Measurements from ENCODE around the gene ARTN.
A peak's percentile ranks its signal among the peaks of the same experiment; 100 is the strongest.

ARTN gene

DNA sequence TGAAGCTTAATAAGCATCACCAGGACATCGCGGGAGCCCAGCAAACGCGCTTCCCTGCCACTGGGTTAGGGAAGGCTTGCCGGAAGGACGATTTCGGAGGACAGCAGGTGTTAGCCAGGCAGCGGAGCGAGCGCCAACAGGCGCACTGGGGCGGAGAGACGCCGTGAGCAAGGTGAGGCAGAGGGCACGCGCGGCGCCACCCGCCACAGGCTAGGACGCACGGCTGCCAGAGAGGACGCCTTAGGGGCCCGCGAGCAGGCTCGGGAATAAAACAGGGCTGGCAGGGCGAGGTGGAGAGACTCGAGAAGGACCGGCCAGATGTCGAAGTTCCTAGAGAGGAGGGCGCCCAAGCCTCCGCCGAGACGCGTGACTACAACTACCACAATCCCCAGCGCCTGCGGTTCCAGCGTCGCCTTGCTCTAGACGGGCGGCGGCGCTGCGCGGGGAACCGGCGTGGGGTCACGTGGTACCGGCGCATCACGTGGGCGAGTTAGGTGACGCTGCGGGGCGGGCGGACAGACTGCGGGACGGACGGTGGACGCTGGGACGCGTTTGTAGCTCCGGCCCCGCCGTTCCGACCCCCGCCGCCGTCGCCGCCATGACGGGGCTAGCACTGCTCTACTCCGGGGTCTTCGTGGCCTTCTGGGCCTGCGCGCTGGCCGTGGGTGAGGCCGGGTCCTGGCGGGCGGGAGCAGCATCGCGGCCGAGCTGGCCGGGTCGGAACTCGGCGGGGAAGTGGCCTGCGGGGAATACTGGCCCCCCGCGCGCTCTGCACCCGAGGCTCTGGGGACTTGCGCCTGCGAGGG, 41.0 kb downstream of the ARTN start, which contains the start of gene ATP6V0B:
TSS of gene ATP6V0B (plus strand) at position 518 of the 806 bp plus-strand sequence. CDS start at position 599, 81 bp downstream.
- peak; percentile 63 to 91 for DNase-seq

DNA sequence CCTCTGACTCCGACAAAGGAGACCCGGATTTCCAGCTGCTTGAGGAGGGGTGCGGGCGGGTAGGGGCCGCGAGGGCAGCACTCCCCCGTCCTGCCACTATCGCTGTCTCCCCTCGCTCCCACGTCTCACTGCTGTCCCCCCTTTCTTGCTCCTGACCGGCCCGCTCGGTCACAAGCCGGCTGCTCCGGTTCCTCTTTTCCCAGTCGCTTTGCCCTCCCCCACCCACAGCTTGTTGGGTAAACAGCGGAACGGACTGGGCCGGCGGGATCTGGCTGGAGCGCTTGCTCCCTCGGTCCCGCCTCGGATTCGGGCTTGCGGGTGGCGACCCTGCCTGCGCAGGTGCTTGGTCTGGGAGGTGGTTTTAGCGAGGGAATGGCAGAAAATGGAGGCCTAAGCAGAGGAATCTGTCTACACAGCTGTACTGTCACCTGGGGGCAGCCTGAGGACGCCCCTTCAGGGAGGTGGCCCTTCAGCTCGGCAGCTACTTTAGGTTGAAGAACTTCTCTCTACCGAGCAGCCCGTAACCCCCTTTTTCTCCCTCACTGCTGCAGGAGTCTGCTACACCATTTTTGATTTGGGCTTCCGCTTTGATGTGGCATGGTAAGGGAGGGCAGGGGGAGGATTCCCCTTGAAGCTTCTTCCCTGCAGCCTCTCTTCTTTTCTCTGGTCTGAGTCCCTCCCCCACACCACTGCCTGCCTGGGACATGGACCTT, 41.8 kb downstream of the ARTN start:
- DNase-seq = no peak

DNA sequence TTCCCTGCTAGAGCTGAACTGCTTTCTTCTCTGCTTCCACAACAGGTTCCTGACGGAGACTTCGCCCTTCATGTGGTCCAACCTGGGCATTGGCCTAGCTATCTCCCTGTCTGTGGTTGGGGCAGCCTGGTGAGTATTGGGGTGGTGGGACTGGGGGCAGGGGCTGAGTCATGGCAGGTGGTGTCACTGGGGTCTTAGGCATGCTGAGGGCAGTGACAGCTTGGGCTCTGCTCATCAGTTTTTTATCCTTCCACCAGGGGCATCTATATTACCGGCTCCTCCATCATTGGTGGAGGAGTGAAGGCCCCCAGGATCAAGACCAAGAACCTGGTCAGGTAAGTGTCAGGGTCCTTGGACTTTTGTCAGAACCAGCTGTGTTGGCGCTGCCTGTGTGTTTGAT, 42.4 kb downstream of the ARTN start:
- no peak for DNase-seq

DNA sequence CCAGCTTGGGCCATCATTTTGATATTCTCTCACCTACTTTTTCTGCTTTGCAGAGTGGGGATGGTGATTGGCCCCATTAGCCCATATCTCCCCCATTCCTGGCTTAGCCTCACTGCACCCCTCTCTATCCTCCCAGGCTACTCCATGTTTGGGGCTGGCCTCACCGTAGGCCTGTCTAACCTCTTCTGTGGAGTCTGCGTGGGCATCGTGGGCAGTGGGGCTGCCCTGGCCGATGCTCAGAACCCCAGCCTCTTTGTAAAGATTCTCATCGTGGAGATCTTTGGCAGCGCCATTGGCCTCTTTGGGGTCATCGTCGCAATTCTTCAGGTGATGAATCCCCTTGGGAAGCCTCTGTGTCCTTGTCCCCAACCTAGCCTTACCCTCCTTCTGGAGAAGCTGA, 43.3 kb downstream of the ARTN start:
- no peak for DNase-seq

DNA sequence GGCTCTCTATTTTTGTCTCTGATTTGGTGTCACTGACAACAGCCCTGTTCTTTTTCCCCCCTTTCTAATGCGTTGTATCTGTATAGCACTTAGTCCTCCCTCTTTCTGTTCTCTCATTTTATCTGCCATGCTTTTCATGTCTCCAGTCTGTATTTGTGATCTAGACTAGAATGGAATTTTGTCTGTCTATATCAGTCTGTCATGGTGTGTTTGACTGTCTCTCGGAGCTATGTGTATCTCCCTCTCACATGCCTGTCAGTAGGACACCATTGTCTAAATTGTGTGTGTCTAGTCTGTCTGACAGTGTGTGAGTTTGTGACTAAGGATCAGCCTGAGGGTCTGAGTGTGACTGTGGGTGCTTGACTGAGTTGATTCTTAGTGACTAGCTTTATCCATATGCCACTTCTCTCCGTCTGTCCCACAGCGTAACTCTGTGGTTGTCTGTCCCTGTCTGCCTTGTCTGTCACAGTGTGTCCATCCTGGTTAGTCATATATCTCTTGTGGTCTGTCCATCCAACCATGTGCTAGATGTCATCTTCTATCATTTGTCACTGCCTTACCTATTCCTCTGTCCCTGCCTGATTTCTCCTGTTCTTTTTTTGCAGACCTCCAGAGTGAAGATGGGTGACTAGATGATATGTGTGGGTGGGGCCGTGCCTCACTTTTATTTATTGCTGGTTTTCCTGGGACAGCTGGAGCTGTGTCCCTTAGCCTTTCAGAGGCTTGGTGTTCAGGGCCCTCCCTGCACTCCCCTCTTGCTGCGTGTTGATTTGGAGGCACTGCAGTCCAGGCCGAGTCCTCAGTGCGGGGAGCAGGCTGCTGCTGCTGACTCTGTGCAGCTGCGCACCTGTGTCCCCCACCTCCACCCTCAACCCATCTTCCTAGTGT, 44.0 kb downstream of the ARTN start:
- DNase-seq = no peak

DNA sequence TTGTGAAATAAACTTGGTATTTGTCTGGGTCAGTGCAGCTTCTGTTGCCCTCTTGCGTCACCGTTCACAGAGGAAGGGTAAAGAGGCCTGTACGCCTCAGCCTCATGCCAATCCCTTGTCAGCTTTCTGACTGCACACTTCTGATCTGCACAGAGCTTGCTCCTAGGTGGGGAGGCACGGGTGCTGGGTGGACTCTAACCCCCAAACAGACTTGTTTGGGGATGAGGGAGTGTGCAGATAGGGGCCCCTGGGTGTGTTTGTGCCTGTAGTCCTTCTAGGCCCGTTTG, 44.6 kb downstream of the ARTN start:
- DNase-seq = no peak

DNA sequence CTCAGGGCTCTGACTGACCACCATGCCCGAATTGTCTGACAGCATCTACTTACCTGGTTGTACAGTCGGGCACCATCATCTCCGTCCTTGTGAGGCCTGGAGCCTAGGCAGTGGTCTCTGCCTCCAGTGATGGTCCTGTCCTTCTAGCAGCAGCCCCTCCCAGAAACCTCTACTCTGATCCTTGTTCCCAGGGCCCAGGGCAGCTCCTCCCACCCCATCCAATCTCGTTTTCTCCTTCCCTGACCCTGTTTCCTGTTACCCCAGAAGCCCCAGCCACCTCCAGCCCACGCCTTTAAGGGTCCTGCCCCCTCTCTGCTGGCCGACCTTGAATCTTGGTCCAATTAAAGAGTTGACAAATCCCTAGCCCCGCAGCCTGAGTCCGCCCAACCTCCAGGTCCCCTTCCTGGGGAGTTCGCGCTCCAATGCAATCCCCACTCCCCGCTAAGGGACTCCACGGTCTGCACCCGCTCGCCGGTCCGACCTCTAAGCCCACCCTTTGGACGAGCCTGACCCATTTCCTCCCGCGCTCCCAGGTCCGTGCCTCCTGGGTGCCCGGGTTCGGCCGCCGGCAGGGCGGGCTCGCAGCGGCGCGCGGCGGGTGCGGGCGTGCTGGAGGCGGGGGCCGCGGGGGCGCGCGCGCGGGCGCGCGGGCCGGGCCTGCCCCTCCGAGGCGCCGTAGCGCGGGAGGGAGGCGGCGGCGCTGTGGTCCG, 45.1 kb downstream of the ARTN start, which contains the start of gene B4GALT2:
TSS of gene B4GALT2 (plus strand) at position 660 of the 710 bp plus-strand sequence. CDS start 1,951 bp downstream, outside the sequence.
- DNase-seq = no peak

DNA sequence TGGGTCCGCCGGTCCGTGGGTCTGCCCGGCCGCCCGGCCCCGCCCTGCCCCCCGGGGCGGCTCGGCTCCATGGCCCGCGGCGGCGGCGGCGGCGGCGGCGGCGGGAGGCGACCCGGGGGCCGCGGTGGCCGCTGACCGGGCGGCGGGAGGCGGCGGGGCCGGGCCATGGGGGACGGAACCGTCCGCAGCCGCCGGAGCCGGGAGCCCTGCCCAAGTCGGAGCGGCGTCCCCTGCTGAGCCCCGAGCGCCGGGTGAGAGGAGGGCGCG, 45.6 kb downstream of the ARTN start:
- no peak for DNase-seq

DNA sequence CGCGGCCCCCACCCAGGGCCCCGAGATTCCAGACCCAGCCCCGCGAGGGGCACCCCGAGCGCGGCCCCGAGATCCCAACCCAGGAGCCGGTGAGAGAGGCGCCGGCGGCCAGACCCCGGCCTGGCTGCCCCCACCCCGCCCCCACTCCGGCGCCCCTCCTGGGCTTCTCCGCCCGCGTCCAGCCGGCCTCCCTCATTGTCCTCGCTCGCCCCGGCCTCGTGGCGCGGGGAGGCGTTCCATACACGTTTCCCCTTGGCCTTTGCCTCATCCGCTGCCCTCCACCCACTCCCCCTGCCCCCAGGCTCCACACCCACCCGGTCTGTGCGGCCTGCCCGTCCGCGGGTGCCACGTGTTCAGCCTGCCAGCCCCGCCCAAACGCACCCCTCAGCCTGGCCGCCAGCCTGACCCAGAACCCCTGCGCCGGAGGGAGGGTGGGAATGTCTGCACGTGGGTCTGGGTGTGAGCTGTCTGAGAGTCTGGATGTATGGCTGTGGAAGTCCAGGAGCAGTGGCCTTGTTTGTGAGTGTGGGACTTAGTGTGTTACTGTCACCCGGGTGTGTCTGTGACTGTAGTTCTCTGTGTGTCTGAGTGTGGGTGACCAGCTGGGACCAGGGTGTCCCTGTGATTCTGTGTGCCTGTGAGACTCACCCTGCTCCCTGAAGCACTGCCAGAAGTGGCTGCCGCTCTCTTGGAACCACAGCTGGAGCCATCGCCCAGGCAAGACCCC, 46.1 kb downstream of the ARTN start:
- DNase-seq = no peak

DNA sequence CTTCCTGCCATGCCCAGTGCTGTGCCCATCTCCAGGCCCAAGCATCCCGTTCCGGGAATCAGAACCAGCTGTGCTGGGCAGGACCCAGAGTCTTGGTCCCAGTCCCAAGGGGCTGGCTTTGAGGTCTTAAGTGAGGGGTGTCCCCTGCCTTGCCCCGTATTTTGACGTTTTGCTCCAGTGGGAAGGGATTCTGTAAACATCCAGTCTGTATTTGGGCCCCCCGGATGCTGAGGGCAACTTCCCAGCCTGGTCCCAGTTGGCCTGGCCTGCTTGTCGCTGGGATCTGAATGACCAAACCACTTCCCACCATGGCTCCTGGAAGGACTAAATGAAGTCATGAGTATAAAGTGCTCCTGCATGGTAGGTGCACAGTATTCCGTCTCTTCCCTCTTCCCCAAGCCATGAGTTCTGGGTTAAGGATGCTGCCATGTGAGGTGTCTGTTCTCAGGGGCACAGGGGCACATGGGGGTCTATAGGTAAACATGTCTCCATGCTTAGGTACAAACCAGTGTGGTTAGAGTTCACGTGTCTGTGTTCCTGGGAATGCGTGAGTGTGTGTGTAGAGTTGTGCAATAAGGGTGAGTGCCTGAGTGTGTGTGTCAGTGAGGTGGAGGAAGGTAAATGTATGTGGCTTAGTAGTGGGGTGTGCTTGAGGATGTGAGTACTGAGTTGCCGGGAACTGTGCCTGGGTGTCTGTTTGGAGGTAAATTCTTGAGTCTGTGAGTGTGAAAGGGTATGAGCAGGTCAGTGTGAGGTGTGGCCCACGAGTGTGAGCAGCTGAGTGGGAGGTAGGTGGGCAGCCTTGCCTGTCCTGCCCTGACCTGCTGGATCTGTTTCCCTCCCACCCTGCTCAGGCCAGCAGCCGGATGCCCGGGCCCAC, 46.9 kb downstream of the ARTN start:
- DNase-seq = no peak

DNA sequence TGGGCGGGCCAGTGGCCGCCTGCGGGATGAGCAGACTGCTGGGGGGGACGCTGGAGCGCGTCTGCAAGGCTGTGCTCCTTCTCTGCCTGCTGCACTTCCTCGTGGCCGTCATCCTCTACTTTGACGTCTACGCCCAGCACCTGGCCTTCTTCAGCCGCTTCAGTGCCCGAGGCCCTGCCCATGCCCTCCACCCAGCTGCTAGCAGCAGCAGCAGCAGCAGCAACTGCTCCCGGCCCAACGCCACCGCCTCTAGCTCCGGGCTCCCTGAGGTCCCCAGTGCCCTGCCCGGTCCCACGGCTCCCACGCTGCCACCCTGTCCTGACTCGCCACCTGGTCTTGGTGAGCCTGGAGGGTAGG, 47.5 kb downstream of the ARTN start:
- no peak for DNase-seq

DNA sequence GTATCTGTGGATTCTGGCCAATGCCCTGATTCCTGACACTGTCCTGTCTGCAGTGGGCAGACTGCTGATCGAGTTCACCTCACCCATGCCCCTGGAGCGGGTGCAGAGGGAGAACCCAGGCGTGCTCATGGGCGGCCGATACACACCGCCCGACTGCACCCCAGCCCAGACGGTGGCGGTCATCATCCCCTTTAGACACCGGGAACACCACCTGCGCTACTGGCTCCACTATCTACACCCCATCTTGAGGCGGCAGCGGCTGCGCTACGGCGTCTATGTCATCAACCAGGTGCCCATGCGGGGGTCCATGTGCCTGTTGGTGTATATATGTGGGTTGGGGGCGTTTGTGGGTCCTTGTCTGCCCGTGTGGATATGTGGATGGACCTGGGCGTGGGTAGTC, 48.0 kb downstream of the ARTN start:
- no peak for DNase-seq

DNA sequence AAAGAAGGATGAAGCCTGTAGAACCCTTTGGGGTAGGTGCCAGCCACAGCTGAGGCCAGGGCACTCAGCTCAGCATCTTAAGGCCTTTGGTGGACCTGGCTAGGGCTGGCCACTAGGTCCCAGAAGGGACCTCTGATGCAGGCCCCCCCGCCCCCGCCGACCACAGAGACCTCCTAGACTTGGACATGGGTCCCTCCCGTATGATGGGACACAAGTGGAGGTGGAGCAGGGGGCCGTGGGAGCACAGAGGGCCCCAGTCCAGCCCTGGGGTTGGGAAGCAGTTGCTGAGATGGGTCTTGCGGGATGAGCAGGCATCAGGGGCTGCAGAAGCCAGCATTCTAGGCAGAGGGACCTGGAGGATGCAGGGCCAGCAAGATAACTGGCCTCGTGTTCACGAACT, 48.6 kb downstream of the ARTN start:
- DNase-seq = no peak

DNA sequence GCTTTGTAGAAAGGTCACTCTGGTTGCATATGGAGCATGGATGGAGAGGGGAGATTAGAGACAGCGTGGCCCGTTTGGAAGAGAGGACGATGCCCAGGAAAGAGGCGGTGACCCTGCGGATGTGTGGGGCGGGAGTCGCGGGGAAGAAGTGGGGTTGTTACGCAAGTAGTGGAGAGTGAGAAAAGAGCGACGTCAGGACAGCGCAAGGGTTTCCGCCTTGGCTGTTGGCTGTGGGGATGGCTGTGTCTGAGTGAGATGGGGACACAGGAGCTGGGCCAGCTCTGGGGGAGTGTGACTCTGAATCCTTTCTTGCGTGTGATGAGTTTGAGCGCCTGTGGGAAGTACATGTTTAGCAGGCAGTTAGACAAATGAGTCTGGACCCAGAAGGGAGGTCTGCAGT, 49.2 kb downstream of the ARTN start:
- DNase-seq = no peak

DNA sequence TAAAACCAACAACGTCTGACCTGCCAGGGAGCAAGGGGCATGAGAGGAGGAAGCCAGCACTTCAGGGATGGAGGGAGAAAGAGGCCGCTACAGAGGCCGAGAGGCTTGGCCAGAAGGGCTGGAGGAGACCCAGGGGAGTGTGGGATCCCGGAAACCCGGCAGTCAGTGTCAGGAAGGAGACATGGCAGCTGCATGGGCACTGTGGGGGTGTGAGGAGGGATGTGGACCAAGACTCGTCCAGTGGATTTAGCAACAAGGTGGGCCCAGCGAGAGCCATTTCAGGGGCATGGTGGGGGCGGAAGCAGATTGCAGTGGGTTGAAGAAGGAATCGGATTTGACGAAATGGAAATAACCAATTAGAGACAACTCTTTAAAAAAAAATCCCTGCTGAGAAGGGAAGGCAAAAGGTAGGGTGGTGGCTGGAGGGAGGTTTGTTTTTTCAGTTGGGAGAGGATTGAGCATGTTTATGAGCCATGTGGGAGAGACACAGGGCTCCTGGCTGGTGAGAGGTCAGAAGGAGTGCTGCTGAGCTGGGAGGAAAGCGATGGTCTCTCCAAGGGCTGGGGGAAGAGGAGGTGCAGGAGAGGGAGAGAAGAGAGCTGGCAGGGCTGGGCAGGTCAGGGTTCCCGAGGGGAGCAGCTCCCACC, 49.8 kb downstream of the ARTN start:
- DNase-seq = no peak

DNA sequence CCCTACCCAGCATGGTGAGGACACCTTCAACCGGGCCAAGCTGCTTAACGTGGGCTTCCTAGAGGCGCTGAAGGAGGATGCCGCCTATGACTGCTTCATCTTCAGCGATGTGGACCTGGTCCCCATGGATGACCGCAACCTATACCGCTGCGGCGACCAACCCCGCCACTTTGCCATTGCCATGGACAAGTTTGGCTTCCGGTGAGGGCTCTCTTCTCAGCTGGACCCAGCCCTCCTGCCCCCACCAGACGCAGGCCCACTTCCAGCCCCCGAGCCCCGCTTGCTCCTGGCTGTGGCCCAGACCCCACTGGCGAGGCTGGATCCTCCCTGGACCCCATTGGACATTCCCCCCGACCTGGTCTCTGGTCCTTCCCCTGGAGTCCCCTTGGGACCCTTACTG, 51.3 kb downstream of the ARTN start:
- no peak for DNase-seq

DNA sequence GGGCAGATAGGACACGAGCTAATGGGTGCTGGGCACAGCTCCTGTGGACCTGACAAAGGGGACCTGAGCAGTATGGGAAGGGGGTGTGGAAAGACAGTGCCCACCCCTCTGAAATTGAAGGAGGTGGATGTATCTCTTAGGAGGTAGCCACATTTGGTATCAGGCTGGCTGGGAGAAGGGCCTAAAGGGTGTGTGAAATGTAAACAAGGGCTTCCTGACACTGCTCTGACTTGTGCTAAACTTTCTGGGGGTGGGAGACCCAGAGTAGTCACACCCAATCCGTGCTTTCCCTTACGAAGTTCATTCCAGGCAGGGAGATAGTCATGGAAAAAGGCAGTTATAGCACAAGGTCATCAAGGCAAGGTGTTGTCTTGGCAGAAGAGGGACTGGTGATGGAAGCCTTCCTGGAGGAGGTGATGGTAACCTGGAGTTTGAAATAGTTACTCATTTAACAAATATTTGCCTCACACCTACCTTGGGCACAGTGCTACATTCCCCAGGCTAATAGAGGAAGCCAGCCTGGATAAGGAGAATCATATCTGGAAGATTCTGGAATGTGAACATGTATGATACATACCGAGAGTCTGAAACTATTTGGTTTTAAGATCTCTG, 52.5 kb downstream of the ARTN start:
- no peak for DNase-seq

DNA sequence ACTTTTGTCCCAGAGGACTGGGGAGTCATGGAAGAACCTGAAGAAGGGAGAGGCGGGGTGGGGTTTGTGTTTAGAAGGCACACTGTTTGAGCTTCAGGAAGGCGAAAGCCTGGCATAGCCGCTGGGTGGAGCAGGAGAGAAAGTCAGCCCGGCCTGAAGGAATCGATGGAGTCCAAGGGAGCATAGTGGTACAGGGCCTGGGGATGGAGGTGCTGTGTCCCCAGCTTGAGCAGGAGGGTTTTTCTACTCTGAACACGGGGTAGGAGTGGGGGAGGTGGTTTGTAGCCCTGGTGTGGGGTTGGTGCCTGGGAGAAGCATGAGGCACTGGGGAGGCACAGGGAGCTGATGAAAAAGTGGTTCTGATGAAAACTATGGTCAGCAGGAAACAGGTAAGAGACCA, 53.1 kb downstream of the ARTN start:
- no peak for DNase-seq

Measured in NCI-H187 (cell line).